A549 (cell line): Measurements from ENCODE around the gene SKOR2. TPM values are rescaled to one million over a fixed set of nuclear protein-coding genes. Genes with fewer than 3 reads are reported as not detected.

Experiments
- ATAC-seq, 2 experiments: fragments of 200-7000 bp in 1 of 2; fragments of >200 bp in 1 of 2; cut with Nextera tagmentation in 1 of 2; cut with Tn5 transposase in 1 of 2; 3 replicates each; pipeline versions ENCODE4 v1.8.0 to v1.9.1; 2018 to 2020; ENCODE audit warnings: mild to moderate bottlenecking in 1 of 2, moderate library complexity in 1 of 2
- CTCF ChIA-PET: fragments of 300-600 bp; sonication (Branson Sonifier 250); formaldehyde crosslinking; extraction: SDS; loops from one replicate; lab custom pipeline; 2021; ENCODE audit warnings: antibody characterized with exemption, inconsistent platforms; lab: Yijun Ruan, JAX
- POLR2A ChIA-PET: fragments of 350-600 bp; formaldehyde crosslinking; extraction: SDS; loops from one replicate; lab custom pipeline; 2021; ENCODE audit warnings: antibody characterized with exemption, inconsistent platforms; lab: Yijun Ruan, JAX
- DNase-seq, 2 experiments: peaks; one replicate each; pipeline versions ENCODE4 v3.0.0 to v3.0.0-alpha.2; 2011 to 2016; ENCODE audit warnings: low read depth in 1 of 2, low spot score in 1 of 2
- FAIRE-seq: peaks from 2 replicates; lab custom pipeline; 2011; peaks lifted over from hg19 to GRCh38; lab: Jason Lieb, UNC
- H3K27ac ChIP-seq, 2 experiments: fragments of >200 bp; sonication (Bioruptor Twin); formaldehyde crosslinking; 3 replicates each; pipeline ENCODE4 v1.5.1; 2016 to 2017
- H3K4me1 ChIP-seq: fragments of >200 bp; sonication (Bioruptor Twin); formaldehyde crosslinking; 3 replicates; pipeline ENCODE4 v1.6.1; 2016
- H3K4me2 ChIP-seq: fragments of >200 bp; sonication (Bioruptor Twin); formaldehyde crosslinking; 3 replicates; pipeline ENCODE4 v1.6.1; 2016
- H3K4me3 ChIP-seq: fragments of >200 bp; sonication (Bioruptor Twin); formaldehyde crosslinking; 3 replicates; pipeline ENCODE4 v1.5.1; 2016
- H3K9me3 ChIP-seq: fragments of >200 bp; sonication (Bioruptor Twin); formaldehyde crosslinking; 3 replicates; pipeline ENCODE4 v1.6.1; 2016
- CBX8 ChIP-seq: fragments of 200-600 bp; sonication (generic); IDR thresholded peaks from 2 replicates; pipeline ENCODE4 v1.6.1; 2016
- EHF ChIP-seq: fragments of 250-450 bp; sonication (Bioruptor Pico); IDR thresholded peaks from 2 replicates; pipeline ENCODE4 v1.5.0; 2020; ENCODE audit warnings: mild to moderate bottlenecking
- EP300 ChIP-seq, 2 experiments: fragments of >200 bp; sonication (Bioruptor Twin); formaldehyde crosslinking; IDR thresholded peaks; 2 replicates in 1 of 2; 3 replicates in 1 of 2; pipeline ENCODE4 v1.6.1; 2016 to 2017
- FOSB ChIP-seq: fragments of 250-450 bp; sonication (Bioruptor Pico); IDR thresholded peaks from 2 replicates; pipeline ENCODE4 v1.5.0; 2020; ENCODE audit warnings: mild to moderate bottlenecking, moderate library complexity
- HDAC2 ChIP-seq: fragments of 200-600 bp; sonication (generic); IDR thresholded peaks from 2 replicates; pipeline ENCODE4 v1.6.1; 2016
- HEYL ChIP-seq: fragments of 250-450 bp; sonication (Bioruptor Pico); IDR thresholded peaks from 2 replicates; pipeline ENCODE4 v1.8.0; 2021; ENCODE audit warnings: mild to moderate bottlenecking, moderate library complexity
- HOXB13 ChIP-seq: fragments of 250-450 bp; sonication (Bioruptor Pico); IDR thresholded peaks from 2 replicates; pipeline ENCODE4 v1.5.0; 2020; ENCODE audit warnings: low read depth, mild to moderate bottlenecking, moderate library complexity
- HOXB5 ChIP-seq: fragments of 250-450 bp; sonication (Bioruptor Pico); IDR thresholded peaks from 2 replicates; pipeline ENCODE4 v1.5.0; 2020; ENCODE audit warnings: mild to moderate bottlenecking, moderate library complexity
- KDM1A ChIP-seq: fragments of 200-600 bp; sonication (generic); IDR thresholded peaks from 2 replicates; pipeline ENCODE4 v1.6.1; 2016; ENCODE audit warnings: low read depth, mild to moderate bottlenecking
- MAZ ChIP-seq: fragments of 150-350 bp; IDR thresholded peaks from 2 replicates; pipeline ENCODE4 v1.6.1; 2014; ENCODE audit warnings: antibody characterized with exemption, low read depth, low read length, borderline replicate concordance
- NFE2L2 ChIP-seq: fragments of 150-350 bp; conservative IDR thresholded peaks from 2 replicates; pipeline ENCODE4 v1.6.1; 2014; ENCODE audit warnings: low read length
- NPAS2 ChIP-seq: fragments of 250-450 bp; sonication (Bioruptor Pico); IDR thresholded peaks from 2 replicates; pipeline ENCODE4 v1.8.0; 2022; ENCODE audit warnings: mild to moderate bottlenecking, moderate library complexity, borderline replicate concordance
- PHF8 ChIP-seq: fragments of 200-600 bp; sonication (generic); IDR thresholded peaks from 2 replicates; pipeline ENCODE4 v1.6.1; 2016; ENCODE audit warnings: low read depth, mild to moderate bottlenecking, antibody characterized with exemption, moderate library complexity, borderline replicate concordance
- RARB ChIP-seq: fragments of 250-450 bp; sonication (Bioruptor Pico); IDR thresholded peaks from 2 replicates; pipeline ENCODE4 v1.8.0; 2021; ENCODE audit warnings: mild to moderate bottlenecking, moderate library complexity
- RCOR1 ChIP-seq: fragments of 150-350 bp; IDR thresholded peaks from 2 replicates; pipeline ENCODE4 v1.6.1; 2014; ENCODE audit warnings: antibody characterized with exemption, low read length, low read depth
- RFX5 ChIP-seq: fragments of 450-650 bp; IDR thresholded peaks from 2 replicates; pipeline ENCODE4 v1.7.1; 2014; ENCODE audit warnings: antibody characterized with exemption, mild to moderate bottlenecking, moderate library complexity
- RNF2 ChIP-seq: fragments of 200-600 bp; sonication (generic); IDR thresholded peaks from 2 replicates; pipeline ENCODE4 v1.6.1; 2016; ENCODE audit warnings: low read depth, mild to moderate bottlenecking, antibody characterized with exemption, moderate library complexity, borderline replicate concordance
- SMC3 ChIP-seq: fragments of >200 bp; sonication (Bioruptor Twin); formaldehyde crosslinking; IDR thresholded peaks from 3 replicates; pipeline ENCODE4 v1.6.1; 2018; ENCODE audit warnings: inconsistent platforms
- ZFP36 ChIP-seq: fragments of 450-650 bp; IDR thresholded peaks from 2 replicates; pipeline ENCODE4 v1.6.1; 2014; ENCODE audit warnings: borderline replicate concordance; ENCODE audit not compliant: partially characterized antibody
- ZNF302 ChIP-seq: fragments of 250-450 bp; sonication (Bioruptor Pico); IDR thresholded peaks from 2 replicates; pipeline ENCODE4 v1.9.0; 2021; ENCODE audit warnings: inconsistent platforms, mild to moderate bottlenecking, moderate library complexity
- WGBS: methylation state at CpG from one replicate; pipeline ENCODE4 v1.1.6; 2017; ENCODE audit errors: missing lambda C conversion rate; 5-methylcytosine and 5-hydroxymethylcytosine counted together
- polyA plus RNA-seq, 4 experiments: library from polyadenylated mRNA; depleted of rRNA in 3 of 4; stranded (reverse); fragments of >200 nt; fragmentation: RNase III in 1 of 4; extraction: RNeasy Plus Mini Kit Qiagen cat#74134 plus additional on column Dnase treatment in 1 of 4; gene quantifications; 2 replicates in 3 of 4; 3 replicates in 1 of 4; pipeline ENCODE4 v1.2.3, GENCODE V29; 2011 to 2017
- TF ChIP-seq, protein P1 (sequence below): IDR thresholded peaks from 2 replicates; pipeline ENCODE4 v1.6.1; 2012
- TF ChIP-seq, protein P2 (sequence below): fragments of 150-350 bp; IDR thresholded peaks from 2 replicates; pipeline ENCODE4 v1.6.1; 2014; ENCODE audit warnings: low read depth, mild to moderate bottlenecking, low read length
- TF ChIP-seq, protein P3 (sequence below): fragments of 200-600 bp; sonication (generic); IDR thresholded peaks from 2 replicates; pipeline ENCODE4 v1.6.1; 2016; ENCODE audit warnings: antibody characterized with exemption, mild to moderate bottlenecking, moderate library complexity
- TF ChIP-seq, protein P4 (sequence below): fragments of >200 bp; sonication (Bioruptor Twin); formaldehyde crosslinking; IDR thresholded peaks from 2 replicates; pipeline ENCODE4 v1.6.1; 2016
- TF ChIP-seq, protein P5 (sequence below): fragments of >200 bp; sonication (Bioruptor Twin); formaldehyde crosslinking; IDR thresholded peaks from 3 replicates; pipeline ENCODE4 v1.6.1; 2016

Gene SKOR2
- polyA plus RNA-seq, 2 of the 4 experiments (the other 2 are of a cell fraction), result not detected

GRCh38 chr18:47261902-47262300, 10.4 kb upstream of the SKOR2 start:
- Histone ChIP-seq H3K27ac (no peak overlapping the region), H3K9me3 (no peaks in the 10 kb centered on the region), H3K4me2 (no peak overlapping the region), H3K4me3 (no peak overlapping the region), H3K4me1 (no peaks in the 10 kb centered on the region; the same call in 2 of the 3 replicates)
- FAIRE-seq (no peak), DNase-seq (no peak), ATAC-seq (no peak)
- CTCF ChIA-PET, result interaction anchor here (1.0 kb wide), 1 partner anchor 487 kb away, joined by 3 read pairs; no protein-coding TSS in a partner anchor
- TF ChIP-seq PHF8 (no peak), RNF2 (no peak), KDM1A (no peak), HOXB5 (no peak), EHF (no peak), HEYL (CRISPR knock-in tag) (no peak), HOXB13 (CRISPR knock-in tag) (no peak), ZFP36 (no peak), HDAC2 (no peak), FOSB (CRISPR knock-in tag) (no peak)
- TF ChIP-seq, protein P1, sequence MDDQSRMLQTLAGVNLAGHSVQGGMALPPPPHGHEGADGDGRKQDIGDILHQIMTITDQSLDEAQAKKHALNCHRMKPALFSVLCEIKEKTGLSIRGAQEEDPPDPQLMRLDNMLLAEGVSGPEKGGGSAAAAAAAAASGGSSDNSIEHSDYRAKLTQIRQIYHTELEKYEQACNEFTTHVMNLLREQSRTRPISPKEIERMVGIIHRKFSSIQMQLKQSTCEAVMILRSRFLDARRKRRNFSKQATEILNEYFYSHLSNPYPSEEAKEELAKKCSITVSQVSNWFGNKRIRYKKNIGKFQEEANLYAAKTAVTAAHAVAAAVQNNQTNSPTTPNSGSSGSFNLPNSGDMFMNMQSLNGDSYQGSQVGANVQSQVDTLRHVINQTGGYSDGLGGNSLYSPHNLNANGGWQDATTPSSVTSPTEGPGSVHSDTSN, result no peak
- TF ChIP-seq, protein P2, sequence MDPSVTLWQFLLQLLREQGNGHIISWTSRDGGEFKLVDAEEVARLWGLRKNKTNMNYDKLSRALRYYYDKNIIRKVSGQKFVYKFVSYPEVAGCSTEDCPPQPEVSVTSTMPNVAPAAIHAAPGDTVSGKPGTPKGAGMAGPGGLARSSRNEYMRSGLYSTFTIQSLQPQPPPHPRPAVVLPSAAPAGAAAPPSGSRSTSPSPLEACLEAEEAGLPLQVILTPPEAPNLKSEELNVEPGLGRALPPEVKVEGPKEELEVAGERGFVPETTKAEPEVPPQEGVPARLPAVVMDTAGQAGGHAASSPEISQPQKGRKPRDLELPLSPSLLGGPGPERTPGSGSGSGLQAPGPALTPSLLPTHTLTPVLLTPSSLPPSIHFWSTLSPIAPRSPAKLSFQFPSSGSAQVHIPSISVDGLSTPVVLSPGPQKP, result no peak
- TF ChIP-seq, protein P3, sequence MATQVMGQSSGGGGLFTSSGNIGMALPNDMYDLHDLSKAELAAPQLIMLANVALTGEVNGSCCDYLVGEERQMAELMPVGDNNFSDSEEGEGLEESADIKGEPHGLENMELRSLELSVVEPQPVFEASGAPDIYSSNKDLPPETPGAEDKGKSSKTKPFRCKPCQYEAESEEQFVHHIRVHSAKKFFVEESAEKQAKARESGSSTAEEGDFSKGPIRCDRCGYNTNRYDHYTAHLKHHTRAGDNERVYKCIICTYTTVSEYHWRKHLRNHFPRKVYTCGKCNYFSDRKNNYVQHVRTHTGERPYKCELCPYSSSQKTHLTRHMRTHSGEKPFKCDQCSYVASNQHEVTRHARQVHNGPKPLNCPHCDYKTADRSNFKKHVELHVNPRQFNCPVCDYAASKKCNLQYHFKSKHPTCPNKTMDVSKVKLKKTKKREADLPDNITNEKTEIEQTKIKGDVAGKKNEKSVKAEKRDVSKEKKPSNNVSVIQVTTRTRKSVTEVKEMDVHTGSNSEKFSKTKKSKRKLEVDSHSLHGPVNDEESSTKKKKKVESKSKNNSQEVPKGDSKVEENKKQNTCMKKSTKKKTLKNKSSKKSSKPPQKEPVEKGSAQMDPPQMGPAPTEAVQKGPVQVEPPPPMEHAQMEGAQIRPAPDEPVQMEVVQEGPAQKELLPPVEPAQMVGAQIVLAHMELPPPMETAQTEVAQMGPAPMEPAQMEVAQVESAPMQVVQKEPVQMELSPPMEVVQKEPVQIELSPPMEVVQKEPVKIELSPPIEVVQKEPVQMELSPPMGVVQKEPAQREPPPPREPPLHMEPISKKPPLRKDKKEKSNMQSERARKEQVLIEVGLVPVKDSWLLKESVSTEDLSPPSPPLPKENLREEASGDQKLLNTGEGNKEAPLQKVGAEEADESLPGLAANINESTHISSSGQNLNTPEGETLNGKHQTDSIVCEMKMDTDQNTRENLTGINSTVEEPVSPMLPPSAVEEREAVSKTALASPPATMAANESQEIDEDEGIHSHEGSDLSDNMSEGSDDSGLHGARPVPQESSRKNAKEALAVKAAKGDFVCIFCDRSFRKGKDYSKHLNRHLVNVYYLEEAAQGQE, result no peak
- 54% methylated on average over 19 of the region's 19 CpGs for WGBS
- POLR2A ChIA-PET, result interaction anchor here (0.6 kb wide), 1 partner anchor 1250 kb away, joined by 4 read pairs; no protein-coding TSS in a partner anchor

DNA sequence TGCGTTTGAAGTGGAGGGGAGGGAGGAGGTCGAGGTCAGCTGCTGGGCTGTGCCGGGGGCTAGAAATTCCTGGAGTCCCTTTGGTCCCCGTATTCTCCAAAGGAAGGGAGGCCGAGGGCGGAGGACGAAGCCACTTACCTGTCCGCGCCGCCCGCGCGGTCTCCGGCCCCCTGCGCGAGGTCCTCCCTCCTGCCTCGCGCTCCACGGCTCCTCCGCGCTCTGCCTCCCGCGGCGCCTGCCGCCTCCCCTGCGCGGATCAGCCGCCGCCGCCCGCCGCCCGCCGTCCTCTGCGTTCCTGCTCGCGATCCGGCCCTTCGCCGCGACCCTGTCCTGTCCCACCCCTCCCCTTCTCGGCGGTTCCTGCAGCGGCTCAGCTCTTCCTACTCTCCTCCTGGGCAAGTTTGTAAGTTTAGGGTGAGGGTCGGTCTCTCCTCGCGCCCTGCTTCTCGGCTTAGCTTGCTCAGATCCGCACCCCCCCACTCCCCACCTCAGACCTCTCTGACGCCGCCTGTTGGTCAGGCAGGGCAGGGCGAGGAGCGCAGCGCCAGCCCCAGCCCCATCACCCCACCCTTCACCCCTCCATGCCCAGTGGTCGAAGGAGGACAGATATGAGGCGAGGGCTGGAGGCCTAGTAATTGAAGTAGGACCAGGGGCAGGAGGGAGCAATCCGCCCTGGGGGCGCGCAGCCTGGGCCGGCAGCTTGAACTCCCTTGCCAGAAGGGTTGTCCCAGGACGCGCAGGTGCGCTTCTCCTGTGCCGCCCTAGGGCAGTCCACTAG, 9.7 kb upstream of the SKOR2 start:
- POLR2A ChIA-PET, result interaction anchor here (0.6 kb wide), 1 partner anchor 1249 kb away, joined by 4 read pairs; no protein-coding TSS in a partner anchor
- FAIRE-seq (no peak), DNase-seq (no peak), ATAC-seq (peak in 1 of 2 experiments; percentile 75; a peak in 3 of 6 replicates)
- Histone ChIP-seq H3K9me3 (no peaks in the 10 kb centered on the region), H3K4me2 (peak overlapping the region; percentile 51; the same call in 2 of the 3 replicates), H3K4me3 (no peak overlapping the region), H3K27ac (no peak overlapping the region), H3K4me1 (no peaks in the 10 kb centered on the region; the same call in 2 of the 3 replicates)
- CTCF ChIA-PET, result interaction anchor here (1.0 to 1.1 kb wide), 2 partner anchors 488 to 494 kb away, joined by 3 read pairs; no protein-coding TSS in a partner anchor
- 31% methylated on average over 14 of the region's 64 CpGs for WGBS
- TF ChIP-seq, protein P4, sequence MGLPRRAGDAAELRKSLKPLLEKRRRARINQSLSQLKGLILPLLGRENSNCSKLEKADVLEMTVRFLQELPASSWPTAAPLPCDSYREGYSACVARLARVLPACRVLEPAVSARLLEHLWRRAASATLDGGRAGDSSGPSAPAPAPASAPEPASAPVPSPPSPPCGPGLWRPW, result no peak
- TF ChIP-seq ZNF302, result no peak
- no peak for TF ChIP-seq RFX5
- TF ChIP-seq, protein P5, sequence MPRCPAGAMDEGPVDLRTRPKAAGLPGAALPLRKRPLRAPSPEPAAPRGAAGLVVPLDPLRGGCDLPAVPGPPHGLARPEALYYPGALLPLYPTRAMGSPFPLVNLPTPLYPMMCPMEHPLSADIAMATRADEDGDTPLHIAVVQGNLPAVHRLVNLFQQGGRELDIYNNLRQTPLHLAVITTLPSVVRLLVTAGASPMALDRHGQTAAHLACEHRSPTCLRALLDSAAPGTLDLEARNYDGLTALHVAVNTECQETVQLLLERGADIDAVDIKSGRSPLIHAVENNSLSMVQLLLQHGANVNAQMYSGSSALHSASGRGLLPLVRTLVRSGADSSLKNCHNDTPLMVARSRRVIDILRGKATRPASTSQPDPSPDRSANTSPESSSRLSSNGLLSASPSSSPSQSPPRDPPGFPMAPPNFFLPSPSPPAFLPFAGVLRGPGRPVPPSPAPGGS, result no peak
- TF ChIP-seq SMC3, result no peak
- no peak for TF ChIP-seq MAZ
- TF ChIP-seq, protein P3, result no peak
- no peak for TF ChIP-seq RCOR1
- no peak for TF ChIP-seq NPAS2 (CRISPR knock-in tag)
- TF ChIP-seq RARB (CRISPR knock-in tag), result no peak
- no peak for TF ChIP-seq NFE2L2
- TF ChIP-seq EP300 (IDR thresholded peaks at IDR 0.05), result no peak
- no peak for TF ChIP-seq CBX8
